Astrocyte (in vitro differentiated cells and primary cell): Measurements from ENCODE around the gene CLCN6.

Experiments used
- CTCF ChIP-seq: IDR thresholded peaks from 2 replicates; pipeline ENCODE4 v1.5.1; 2011; ENCODE audit warnings: low read depth, mild to moderate bottlenecking, inconsistent platforms, low read length, moderate library complexity; ENCODE audit not compliant: insufficient read depth
- EZH2 ChIP-seq: IDR thresholded peaks from 2 replicates; pipeline ENCODE4 v1.6.1; 2012; ENCODE audit warnings: mild to moderate bottlenecking, low read length, inconsistent platforms; ENCODE audit not compliant: insufficient read depth

GRCh38 chr1:11826946-11827345 is 21.0 kb downstream of the CLCN6 start:
- TF ChIP-seq CTCF: no peak
- TF ChIP-seq EZH2: no peak
